Measurements from ENCODE around the gene AIPL1. TPM values are rescaled to one million over a fixed set of nuclear protein-coding genes. Genes with fewer than 3 reads are reported as not detected.

The AIPL1 gene
- total RNA-seq, 1 experiment from 2014 or later = not detected

DNA sequence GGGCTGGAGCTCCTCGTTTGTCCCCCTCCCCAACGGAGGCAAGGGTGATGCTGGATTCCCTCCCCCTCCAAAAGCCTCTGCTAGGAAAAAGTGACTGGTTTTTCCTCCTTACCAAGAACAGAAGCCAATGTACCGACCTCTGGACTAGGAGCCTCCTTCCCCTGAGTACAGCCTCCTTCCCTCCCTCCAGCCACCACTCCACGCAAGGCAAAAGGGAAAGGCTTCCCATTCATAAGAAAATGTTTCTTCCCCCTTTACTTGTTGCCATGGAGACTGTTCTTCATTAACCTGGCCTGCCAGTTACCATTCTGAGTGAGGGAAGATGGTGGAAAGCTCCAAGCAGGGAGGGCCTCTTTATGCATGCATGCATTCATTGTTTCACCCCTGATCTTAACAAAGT is 5.0 kb upstream of the AIPL1 start:
- ChIA-PET CTCF (no interaction called here), POLR2A (no interaction called here), RAD21 (ENCODE audit: low non-redundant PET in 1 of 2, low total read pairs in 2 of 2, uncharacterized antibody in 2 of 2, unreplicated experiment in 2 of 2) (no interaction called here)
- H4K20me1 ChIP-seq (ENCODE audit: insufficient read depth) = no peaks in the 10 kb centered on the region
- no peaks in the 10 kb centered on the region; the same call in 1 of the 2 replicates for H3K79me2 ChIP-seq (ENCODE audit: insufficient read depth, low read length)
- H3K36me3 ChIP-seq (ENCODE audit: control insufficient read depth in 1 of 2, insufficient read depth in 2 of 2, low read length in 2 of 2) = no peaks in the 10 kb centered on the region; a peak in 1 of 4 replicates
- H3K27ac ChIP-seq (ENCODE audit: low read depth, low read length) = no peak overlapping the region
- no peak overlapping the region for H3K9ac ChIP-seq (ENCODE audit: low read length)
- H3K4me1 ChIP-seq (ENCODE audit: control insufficient read depth in 1 of 2, insufficient read depth in 2 of 2, low read length in 2 of 2) = peaks cover 6 to 16% of the 10 kb centered on the region in 2 experiments; a peak in 2 of 4 replicates
- ATAC-seq (no peak), DNase-seq (ENCODE audit: low read depth, low spot score) (no peak)
- TF ChIP-seq EGR1 (IDR thresholded peaks at IDR 0.05; ENCODE audit: low read depth) (no peak), ELF1 (IDR thresholded peaks at IDR 0.05; ENCODE audit: borderline replicate concordance, low read depth) (no peak), TCF7L2 (IDR thresholded peaks at IDR 0.05; ENCODE audit: borderline replicate concordance, extremely low read depth, insufficient read depth, insufficient read length) (no peak), POLR2A (IDR thresholded peaks at IDR 0.05; ENCODE audit: borderline replicate concordance, extremely low read depth, insufficient read depth, insufficient read length) (no peak), CBX3 (IDR thresholded peaks at IDR 0.05; ENCODE audit: low read depth) (no peak), EZH2 (IDR thresholded peaks at IDR 0.05) (no peak), FOSL1 (IDR thresholded peaks at IDR 0.05; ENCODE audit: low read depth) (no peak), EZH2phosphoT487 (IDR thresholded peaks at IDR 0.05; ENCODE audit: borderline replicate concordance) (no peak), CEBPB (IDR thresholded peaks at IDR 0.05; ENCODE audit: low read depth) (no peak), JUND (IDR thresholded peaks at IDR 0.05) (no peak)
- TF ChIP-seq, protein P1, sequence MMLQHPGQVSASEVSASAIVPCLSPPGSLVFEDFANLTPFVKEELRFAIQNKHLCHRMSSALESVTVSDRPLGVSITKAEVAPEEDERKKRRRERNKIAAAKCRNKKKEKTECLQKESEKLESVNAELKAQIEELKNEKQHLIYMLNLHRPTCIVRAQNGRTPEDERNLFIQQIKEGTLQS (IDR thresholded peaks at IDR 0.05) = no peak
- TF ChIP-seq, protein P2, sequence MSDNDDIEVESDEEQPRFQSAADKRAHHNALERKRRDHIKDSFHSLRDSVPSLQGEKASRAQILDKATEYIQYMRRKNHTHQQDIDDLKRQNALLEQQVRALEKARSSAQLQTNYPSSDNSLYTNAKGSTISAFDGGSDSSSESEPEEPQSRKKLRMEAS (IDR thresholded peaks at IDR 0.05) = no peak
- TF ChIP-seq, protein P3, sequence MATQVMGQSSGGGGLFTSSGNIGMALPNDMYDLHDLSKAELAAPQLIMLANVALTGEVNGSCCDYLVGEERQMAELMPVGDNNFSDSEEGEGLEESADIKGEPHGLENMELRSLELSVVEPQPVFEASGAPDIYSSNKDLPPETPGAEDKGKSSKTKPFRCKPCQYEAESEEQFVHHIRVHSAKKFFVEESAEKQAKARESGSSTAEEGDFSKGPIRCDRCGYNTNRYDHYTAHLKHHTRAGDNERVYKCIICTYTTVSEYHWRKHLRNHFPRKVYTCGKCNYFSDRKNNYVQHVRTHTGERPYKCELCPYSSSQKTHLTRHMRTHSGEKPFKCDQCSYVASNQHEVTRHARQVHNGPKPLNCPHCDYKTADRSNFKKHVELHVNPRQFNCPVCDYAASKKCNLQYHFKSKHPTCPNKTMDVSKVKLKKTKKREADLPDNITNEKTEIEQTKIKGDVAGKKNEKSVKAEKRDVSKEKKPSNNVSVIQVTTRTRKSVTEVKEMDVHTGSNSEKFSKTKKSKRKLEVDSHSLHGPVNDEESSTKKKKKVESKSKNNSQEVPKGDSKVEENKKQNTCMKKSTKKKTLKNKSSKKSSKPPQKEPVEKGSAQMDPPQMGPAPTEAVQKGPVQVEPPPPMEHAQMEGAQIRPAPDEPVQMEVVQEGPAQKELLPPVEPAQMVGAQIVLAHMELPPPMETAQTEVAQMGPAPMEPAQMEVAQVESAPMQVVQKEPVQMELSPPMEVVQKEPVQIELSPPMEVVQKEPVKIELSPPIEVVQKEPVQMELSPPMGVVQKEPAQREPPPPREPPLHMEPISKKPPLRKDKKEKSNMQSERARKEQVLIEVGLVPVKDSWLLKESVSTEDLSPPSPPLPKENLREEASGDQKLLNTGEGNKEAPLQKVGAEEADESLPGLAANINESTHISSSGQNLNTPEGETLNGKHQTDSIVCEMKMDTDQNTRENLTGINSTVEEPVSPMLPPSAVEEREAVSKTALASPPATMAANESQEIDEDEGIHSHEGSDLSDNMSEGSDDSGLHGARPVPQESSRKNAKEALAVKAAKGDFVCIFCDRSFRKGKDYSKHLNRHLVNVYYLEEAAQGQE (IDR thresholded peaks at IDR 0.05; ENCODE audit: low read depth) = no peak
- TF ChIP-seq, protein P4, sequence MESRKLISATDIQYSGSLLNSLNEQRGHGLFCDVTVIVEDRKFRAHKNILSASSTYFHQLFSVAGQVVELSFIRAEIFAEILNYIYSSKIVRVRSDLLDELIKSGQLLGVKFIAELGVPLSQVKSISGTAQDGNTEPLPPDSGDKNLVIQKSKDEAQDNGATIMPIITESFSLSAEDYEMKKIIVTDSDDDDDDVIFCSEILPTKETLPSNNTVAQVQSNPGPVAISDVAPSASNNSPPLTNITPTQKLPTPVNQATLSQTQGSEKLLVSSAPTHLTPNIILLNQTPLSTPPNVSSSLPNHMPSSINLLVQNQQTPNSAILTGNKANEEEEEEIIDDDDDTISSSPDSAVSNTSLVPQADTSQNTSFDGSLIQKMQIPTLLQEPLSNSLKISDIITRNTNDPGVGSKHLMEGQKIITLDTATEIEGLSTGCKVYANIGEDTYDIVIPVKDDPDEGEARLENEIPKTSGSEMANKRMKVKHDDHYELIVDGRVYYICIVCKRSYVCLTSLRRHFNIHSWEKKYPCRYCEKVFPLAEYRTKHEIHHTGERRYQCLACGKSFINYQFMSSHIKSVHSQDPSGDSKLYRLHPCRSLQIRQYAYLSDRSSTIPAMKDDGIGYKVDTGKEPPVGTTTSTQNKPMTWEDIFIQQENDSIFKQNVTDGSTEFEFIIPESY (IDR thresholded peaks at IDR 0.05; ENCODE audit: extremely low read depth, insufficient replicate concordance, low read length) = no peak
- TF ChIP-seq, protein P5, sequence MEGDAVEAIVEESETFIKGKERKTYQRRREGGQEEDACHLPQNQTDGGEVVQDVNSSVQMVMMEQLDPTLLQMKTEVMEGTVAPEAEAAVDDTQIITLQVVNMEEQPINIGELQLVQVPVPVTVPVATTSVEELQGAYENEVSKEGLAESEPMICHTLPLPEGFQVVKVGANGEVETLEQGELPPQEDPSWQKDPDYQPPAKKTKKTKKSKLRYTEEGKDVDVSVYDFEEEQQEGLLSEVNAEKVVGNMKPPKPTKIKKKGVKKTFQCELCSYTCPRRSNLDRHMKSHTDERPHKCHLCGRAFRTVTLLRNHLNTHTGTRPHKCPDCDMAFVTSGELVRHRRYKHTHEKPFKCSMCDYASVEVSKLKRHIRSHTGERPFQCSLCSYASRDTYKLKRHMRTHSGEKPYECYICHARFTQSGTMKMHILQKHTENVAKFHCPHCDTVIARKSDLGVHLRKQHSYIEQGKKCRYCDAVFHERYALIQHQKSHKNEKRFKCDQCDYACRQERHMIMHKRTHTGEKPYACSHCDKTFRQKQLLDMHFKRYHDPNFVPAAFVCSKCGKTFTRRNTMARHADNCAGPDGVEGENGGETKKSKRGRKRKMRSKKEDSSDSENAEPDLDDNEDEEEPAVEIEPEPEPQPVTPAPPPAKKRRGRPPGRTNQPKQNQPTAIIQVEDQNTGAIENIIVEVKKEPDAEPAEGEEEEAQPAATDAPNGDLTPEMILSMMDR (IDR thresholded peaks at IDR 0.05 in 2 of 3, conservative IDR thresholded peaks at IDR 0.05 in 1 of 3; ENCODE audit: borderline replicate concordance in 1 of 3, insufficient read depth in 1 of 3, low read depth in 2 of 3, low read length in 2 of 3) = no peak
- BruUV-seq (replicated peaks) = no TSS peak
- H3K4me3 ChIP-seq (replicated peaks in 1 of 2; ENCODE audit: low read depth in 1 of 2, low read length in 2 of 2) = no peak overlapping the region
- intact Hi-C loops (cut with micrococcal nuclease) = loop anchor here (5.0 kb wide), 2 partner anchors 853 to 1193 kb away; no protein-coding TSS in a partner anchor
- H2AFZ ChIP-seq (ENCODE audit: low read depth, low read length, poor library complexity, severe bottlenecking) = no peak overlapping the region
- no peak overlapping the region for H3K4me2 ChIP-seq (ENCODE audit: low read length)
- no peaks in the 10 kb centered on the region for H3K9me3 ChIP-seq (ENCODE audit: control insufficient read depth in 1 of 2, insufficient read depth in 1 of 2, low read depth in 1 of 2, low read length in 2 of 2)
- H3K27me3 ChIP-seq (ENCODE audit: insufficient read depth, low read length) = no peaks in the 10 kb centered on the region
- no peaks in the 10 kb centered on the region for H3K9me2 ChIP-seq (ENCODE audit: insufficient read depth)
